Gastroesophageal sphincter (tissue), 3 donors: ENCODE results near the gene REEP6.

Source experiments
- CTCF ChIP-seq, 4 experiments: fragments of 200-600 bp in 2 of 4; fragments of 450-650 bp in 2 of 4; sonication (generic) in 1 of 4; IDR thresholded peaks; one replicate each; pipeline ENCODE4 v1.5.1; 2017 to 2019; ENCODE audit warnings: antibody characterized with exemption in 4 of 4, mild to moderate bottlenecking in 2 of 4, moderate library complexity in 2 of 4
- POLR2A ChIP-seq, 2 donors: fragments of 450-650 bp; IDR thresholded peaks; one replicate each; pipeline ENCODE4 v1.6.1; 2017; ENCODE audit warnings: antibody characterized with exemption in 2 of 2, mild to moderate bottlenecking in 2 of 2, moderate library complexity in 1 of 2
- POLR2AphosphoS5 ChIP-seq: sonication (generic); formaldehyde crosslinking; IDR thresholded peaks from one replicate; pipeline ENCODE4 v1.6.1; 2017; ENCODE audit warnings: antibody characterized with exemption

GRCh38 chr19:1467215-1467489 is 23.8 kb upstream of the REEP6 start:
- TF ChIP-seq CTCF (IDR thresholded peaks at IDR 0.05) (no peak), POLR2A (IDR thresholded peaks at IDR 0.05) (no peak), POLR2AphosphoS5 (no peak)
